Astrocyte (in vitro differentiated cells and primary cell): ENCODE measurements around the gene SYDE2.

Source experiments
- CTCF ChIP-seq: IDR thresholded peaks from 2 replicates; pipeline ENCODE4 v1.5.1; 2011; ENCODE audit warnings: low read depth, mild to moderate bottlenecking, inconsistent platforms, low read length, moderate library complexity; ENCODE audit not compliant: insufficient read depth
- EZH2 ChIP-seq: IDR thresholded peaks from 2 replicates; pipeline ENCODE4 v1.6.1; 2012; ENCODE audit warnings: mild to moderate bottlenecking, low read length, inconsistent platforms; ENCODE audit not compliant: insufficient read depth

- no peak for TF ChIP-seq CTCF
- no peak for TF ChIP-seq EZH2
Measured at GRCh38 chr1:85214654-85215053, 13.8 kb upstream of the SYDE2 start.
